GM19240 (cell line): ENCODE measurements around the gene CEP152.

Source experiments
- DNase-seq: peaks from one replicate; pipeline ENCODE4 v3.0.0; 2011; ENCODE audit warnings: low spot score; ENCODE audit not compliant: insufficient read length

The CEP152 gene

GRCh38 chr15:48777645-48778330 is 33.1 kb downstream of the CEP152 start:
- DNase-seq = no peak

DNA sequence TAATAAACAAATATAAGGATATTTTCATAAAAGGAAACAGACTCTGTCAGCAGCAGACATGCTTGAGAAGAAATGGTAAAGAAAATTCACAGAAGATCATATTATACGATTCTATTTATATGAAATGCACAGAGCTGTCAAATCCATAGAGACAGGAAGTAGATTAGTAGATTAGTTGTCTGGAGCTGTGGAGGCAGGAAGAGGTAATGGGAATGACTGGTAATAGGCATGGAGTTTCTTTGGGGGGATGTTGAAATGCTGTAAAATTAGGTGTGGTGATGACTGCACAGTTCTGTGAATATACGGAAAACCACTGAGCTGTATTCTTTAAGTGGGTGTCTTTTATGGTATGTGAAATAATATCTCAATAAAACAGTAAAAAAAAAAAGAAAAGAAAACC is 35.3 kb downstream of the CEP152 start:
- no peak for DNase-seq

DNA sequence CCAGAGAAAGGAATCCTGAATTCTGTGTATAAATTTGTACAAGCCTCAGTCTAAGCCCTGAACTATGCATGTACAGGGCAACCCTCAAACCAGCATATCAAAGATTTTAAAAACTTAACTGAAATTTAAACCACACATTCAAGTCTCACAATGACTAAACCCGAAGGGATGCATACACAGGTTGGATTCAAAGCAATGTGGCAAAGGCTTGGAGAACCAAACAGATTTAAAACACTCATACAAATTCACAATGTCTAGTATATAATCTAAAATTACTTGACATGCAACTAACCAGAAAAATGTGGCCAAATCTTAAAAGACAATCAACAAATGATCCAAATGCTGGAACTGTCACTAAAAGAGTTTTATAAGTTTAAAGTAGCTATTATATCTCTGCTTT is 36.4 kb downstream of the CEP152 start:
- no peak for DNase-seq

- no peak for DNase-seq
Measured at GRCh38 chr15:48766196-48766595, 44.7 kb downstream of the CEP152 start.

DNA sequence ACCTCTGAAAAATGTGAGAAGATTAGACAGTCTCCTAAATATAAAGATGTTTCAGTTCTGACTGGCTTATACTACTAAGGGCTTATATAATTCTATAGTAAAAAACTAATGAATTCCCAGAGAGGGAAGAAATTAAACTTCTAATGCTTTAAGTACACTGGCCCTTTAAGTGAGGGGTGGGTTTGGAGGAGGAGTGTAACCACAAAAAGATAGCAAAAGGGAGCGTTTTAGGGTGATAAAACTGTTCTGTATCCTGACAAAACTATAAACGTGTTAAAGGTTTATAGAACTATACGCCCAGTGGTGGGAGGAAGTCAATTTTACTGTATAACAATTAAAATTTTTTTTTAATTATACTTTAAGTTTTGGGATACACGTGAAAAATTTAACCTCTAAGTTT is 45.8 kb downstream of the CEP152 start:
- no peak for DNase-seq

- DNase-seq = no peak
Measured at GRCh38 chr15:48761393-48762158, 49.3 kb downstream of the CEP152 start.

DNA sequence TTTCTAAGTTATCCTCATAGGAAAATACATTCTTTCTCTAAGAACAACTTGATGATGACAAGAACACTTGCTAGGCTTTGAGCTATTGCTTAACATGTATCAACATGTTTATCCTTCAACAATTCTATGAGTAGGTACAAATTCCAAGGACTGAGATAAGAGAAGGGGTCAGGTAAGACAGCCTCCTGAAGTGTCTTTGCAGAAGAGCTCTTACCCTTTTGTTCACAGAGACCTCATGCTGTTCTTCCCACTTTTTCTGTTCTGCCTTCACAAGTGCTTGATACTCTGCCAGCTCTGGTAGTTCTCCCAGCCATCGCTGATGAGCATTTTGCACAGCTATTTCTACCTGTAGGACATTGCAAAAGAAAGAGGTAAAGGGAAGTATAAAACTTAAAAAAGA is 50.9 kb downstream of the CEP152 start:
- DNase-seq = no peak

DNA sequence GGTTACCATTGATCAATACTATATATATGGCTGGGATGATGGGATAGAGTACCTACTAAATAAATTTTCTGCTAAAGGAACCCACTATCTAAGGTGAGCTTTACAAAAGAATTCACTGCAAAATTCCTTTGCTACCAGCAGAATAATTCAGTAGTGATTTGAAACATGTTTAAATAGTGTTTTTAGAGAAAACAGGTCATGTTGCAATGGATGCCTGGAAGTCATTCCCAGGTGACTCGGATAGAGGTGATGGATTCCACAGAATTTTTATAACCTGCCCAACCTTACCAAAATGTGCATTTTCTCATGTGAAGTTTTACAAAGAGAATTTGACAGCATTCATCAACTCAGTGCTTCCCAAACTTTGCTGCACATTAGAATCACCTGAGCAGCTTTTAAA is 53.2 kb downstream of the CEP152 start:
- DNase-seq = no peak

- DNase-seq = no peak
Measured at GRCh38 chr15:48754011-48754410, 56.9 kb downstream of the CEP152 start.

GRCh38 chr15:48751595-48751994 is 59.3 kb downstream of the CEP152 start:
- no peak for DNase-seq

- DNase-seq = no peak
Measured at GRCh38 chr15:48748535-48748934, 62.3 kb downstream of the CEP152 start.

GRCh38 chr15:48733615-48734014 is 77.3 kb downstream of the CEP152 start:
- no peak for DNase-seq

DNA sequence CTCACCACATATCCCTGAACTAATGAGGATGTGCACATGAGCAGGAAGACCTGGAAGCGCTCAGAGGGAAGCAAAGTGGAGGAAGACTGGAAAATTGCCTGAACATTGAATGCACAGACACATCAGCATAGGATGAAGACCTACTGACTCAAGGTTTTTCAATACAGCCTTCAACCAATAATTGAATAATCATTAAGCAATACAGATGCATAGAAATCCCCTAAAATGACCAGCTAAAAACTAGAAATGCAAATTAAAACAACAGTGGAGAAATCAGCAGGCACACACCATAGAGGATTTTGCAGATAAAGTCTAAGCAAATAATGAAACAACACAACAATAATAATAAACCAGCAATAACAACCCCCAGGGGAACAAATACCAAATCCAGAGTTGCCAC is 80.4 kb downstream of the CEP152 start:
- DNase-seq = no peak

DNA sequence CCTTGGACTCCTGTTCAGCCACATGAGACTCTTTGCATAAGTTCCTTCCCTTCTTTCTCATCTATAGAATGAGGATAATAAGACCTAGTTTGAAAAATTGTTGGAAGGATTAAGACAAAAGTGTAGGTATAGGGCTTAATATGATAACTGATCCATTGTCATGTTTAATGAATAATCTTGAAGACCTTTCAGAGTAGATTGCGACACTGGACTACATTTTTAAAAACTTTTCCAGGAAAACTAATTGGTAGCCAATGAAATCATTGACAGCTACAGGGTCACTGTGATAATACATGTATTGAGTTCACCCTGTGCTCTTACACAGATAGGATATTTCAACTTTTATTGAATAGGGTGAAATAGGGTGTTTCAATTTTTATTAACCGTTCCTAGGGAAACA is 86.9 kb downstream of the CEP152 start:
- no peak for DNase-seq

DNA sequence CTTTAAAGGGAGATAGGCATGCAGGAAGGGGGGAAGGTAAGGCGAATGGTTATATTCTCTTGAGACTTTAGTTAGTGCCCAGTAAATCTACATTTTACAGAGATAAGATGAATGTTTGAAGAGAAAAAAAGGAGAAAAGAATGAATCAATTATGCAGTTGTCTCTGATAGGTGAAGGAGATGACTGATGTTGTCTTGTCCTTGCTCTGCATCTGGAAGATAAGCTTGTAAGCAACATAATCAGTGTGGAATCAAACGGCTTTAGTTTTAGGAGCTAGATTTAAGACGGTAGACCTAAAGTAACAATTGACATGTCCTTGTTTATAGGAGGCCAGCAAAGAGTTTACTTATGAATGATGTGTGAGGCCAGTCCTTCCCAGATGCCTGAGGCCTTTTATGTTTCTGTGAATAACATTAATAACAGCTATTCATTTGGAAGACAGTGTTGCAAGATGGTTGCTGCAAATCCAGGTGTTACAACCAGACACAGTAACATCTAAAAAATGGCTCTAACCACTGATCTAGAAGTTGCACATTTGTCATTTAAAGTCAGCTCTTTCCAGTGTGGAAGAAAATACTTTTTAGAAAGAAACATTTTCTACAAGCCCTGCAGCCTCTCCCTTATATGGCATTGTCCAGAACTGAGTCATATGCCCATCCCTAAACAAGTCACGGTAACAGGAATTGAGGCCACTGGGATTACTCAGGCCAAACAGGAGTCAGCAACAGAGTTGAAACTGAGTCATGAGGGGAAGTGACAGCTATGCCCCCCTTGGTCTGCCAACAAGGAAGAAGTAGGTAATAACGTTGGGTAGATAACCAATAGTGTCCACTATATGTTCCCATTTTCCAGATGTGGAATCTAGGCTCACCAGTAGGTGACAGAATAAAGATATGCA is 87.9 kb downstream of the CEP152 start:
- no peak for DNase-seq

DNA sequence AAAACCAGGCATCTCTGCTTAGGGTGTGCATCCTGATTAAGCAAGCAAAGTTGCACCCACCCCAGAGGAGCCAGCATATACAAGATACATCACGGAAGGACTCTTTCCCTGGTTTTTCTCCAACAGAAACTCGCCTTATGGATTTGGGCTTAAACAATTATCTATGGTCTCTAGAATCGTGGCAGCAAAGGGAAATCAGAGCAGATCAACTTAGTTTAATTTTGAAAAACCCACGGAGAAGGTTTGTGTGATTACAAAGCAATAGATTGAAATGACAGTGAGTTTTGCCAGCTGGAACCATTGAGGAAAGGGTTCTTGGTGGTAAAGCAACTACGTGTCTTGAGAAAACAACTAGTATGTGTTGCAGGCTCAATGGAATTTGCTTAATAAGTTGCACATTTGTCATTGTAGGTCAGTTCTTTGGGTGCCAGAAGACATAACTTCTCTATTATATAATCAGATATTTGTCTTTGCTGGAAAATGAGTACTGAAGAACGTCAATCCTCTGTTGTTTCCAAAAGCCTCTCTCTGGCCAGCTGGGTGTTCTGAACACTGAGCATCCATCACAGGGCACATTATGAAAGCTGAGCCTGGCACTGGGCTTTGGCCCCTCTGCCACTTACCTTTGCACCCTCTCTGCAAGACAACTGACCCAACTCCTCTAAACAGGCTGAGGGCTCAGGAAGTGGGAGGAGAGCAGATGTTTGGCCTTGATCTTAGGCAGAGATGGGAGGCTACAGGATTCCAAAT is 89.6 kb downstream of the CEP152 start:
- no peak for DNase-seq

GRCh38 chr15:48720646-48721045 is 90.2 kb downstream of the CEP152 start:
- no peak for DNase-seq

GRCh38 chr15:48719668-48720067 is 91.2 kb downstream of the CEP152 start:
- no peak for DNase-seq

GRCh38 chr15:48718646-48719045 is 92.2 kb downstream of the CEP152 start:
- no peak for DNase-seq

GRCh38 chr15:48717458-48717857 is 93.4 kb downstream of the CEP152 start:
- DNase-seq = no peak

GRCh38 chr15:48712546-48712945 is 98.3 kb downstream of the CEP152 start:
- no peak for DNase-seq
